Heart right ventricle (tissue), 16 donors: ENCODE measurements around the gene RNF114. TPM values are rescaled to one million over a fixed set of nuclear protein-coding genes. Genes with fewer than 3 reads are reported as not detected.
A peak's percentile ranks its signal among the peaks of the same experiment; 100 is the strongest.
"Not testable (repeated sequence)": the region's sequence is repeated elsewhere in the genome, so short reads cannot be mapped to it uniquely, and the experiment has no call there.

Experiments
- ATAC-seq, 8 donors: fragments of 200-7000 bp; cut with Tn5 transposase; one replicate each; pipeline ENCODE4 v1.9.1; 2020; ENCODE audit warnings: mild to moderate bottlenecking in 8 of 8, moderate library complexity in 8 of 8, moderate number of reproducible peaks in 1 of 8
- DNase-seq, 2 donors: peaks; one replicate each; pipeline ENCODE4 v3.0.0-alpha.2; 2020
- H3K27ac ChIP-seq, 10 donors: fragments of 200-600 bp; sonication (generic) in 2 of 10; one replicate each; pipeline versions ENCODE4 v1.5.0 to v1.8.0; 2020 to 2022; ENCODE audit warnings: mild to moderate bottlenecking in 3 of 10
- H3K27me3 ChIP-seq, 7 donors: fragments of 200-600 bp; one replicate each; pipeline ENCODE4 v1.8.0; 2021 to 2022; ENCODE audit warnings: mild to moderate bottlenecking in 2 of 7
- H3K36me3 ChIP-seq, 9 donors: fragments of 200-600 bp; sonication (generic) in 1 of 9; one replicate each; pipeline versions ENCODE4 v1.5.0 to v1.8.0; 2020 to 2022; ENCODE audit warnings: mild to moderate bottlenecking in 2 of 9
- H3K4me1 ChIP-seq, 9 donors: fragments of 200-600 bp; sonication (generic) in 1 of 9; one replicate each; pipeline versions ENCODE4 v1.5.0 to v1.8.0; 2020 to 2022; ENCODE audit warnings: mild to moderate bottlenecking in 4 of 9
- H3K4me3 ChIP-seq, 10 donors: fragments of 200-600 bp; sonication (generic) in 2 of 10; one replicate each; pipeline versions ENCODE4 v1.5.0 to v1.8.0; 2020 to 2022; ENCODE audit warnings: mild to moderate bottlenecking in 7 of 10, moderate library complexity in 2 of 10
- H3K9me3 ChIP-seq, 11 donors: fragments of 200-600 bp in 10 of 11; sonication (generic) in 2 of 11; one replicate each; pipeline versions ENCODE4 v1.5.0 to v1.8.0; 2013 to 2022; ENCODE audit warnings: mild to moderate bottlenecking in 2 of 11, control low read depth in 1 of 11, moderate library complexity in 1 of 11
- WGBS, 2 donors: extraction: QIAGEN DNeasy Blood & Tissue Kit; methylation state at CpG; one replicate each; pipeline ENCODE4 v1.1.7; 2013; ENCODE audit warnings: inconsistent platforms in 1 of 2; 5-methylcytosine and 5-hydroxymethylcytosine counted together
- intact Hi-C, 10 donors: fragments of 100-400 bp; cut with DNase I; formaldehyde crosslinking; loops; one replicate each; pipeline versions ENCODE4 v1.11.1 to v1.14.2; 2022
- polyA plus RNA-seq, 2 donors: library from polyadenylated mRNA; stranded (reverse); fragments of 200-250 nt; gene quantifications; one replicate each; pipeline ENCODE4 v1.2.3, GENCODE V29; 2013
- total RNA-seq, 10 donors: library from RNA; stranded (reverse); fragmentation: NEBNext Ultra II Directional in 3 of 10; extraction: Animal tissue kit (Norgen Biotek cat#: 25700) in 3 of 10; gene quantifications; one replicate each; pipeline versions ENCODE4 v1.2.1 to v1.2.4, GENCODE V29; 2021 to 2023
- TF ChIP-seq, protein P1 (sequence below), 9 donors: fragments of 200-600 bp; sonication (generic) in 2 of 9; IDR thresholded peaks; one replicate each; pipeline versions ENCODE4 v1.5.0 to v1.8.0; 2021 to 2022; ENCODE audit warnings: antibody characterized with exemption in 9 of 9, mild to moderate bottlenecking in 5 of 9, moderate library complexity in 1 of 9
- donor health status: Arrhythmogenic right ventricular cardiomyopathy.
- donor health status: ischemic (EF 13 %, LVEDD 7.1; RV severe dilation, severe dysfunction).
- donor health status: healthy with polysubstance abuse.
- donor health status: DM: no; HTN: yes; CAD: no.
- donor health status: DM: no; HTN: no; CAD: no.
- donor health status: ischemic (EF 25% LVEDD 6.9; RV normal size, moderate dysfunction).
- donor health status: ischemic (EF 25% LVEDD 5.7; RV mildly dilated, moderate dysfunction).
- donor health status: healthy.
- donor health status: DM: yes; HTN: yes; CAD: no.
- donor health status: Ischemic cardiomyopathy.
- donor health status: ischemic (EF 35%, LVEDD 5.7; RV mildly dilated, moderate dysfunction).
- donor health status: nonischemic (EF 11% LVEDD 7.7; RV severe dilation, severe dysfunction).
- donor health status: DM: yes; HTN: yes; CAD: no.
- donor health status: PGD.
- donor health status: ischemic (EF 29% LVEDD 5.4; RV normal size, mild dysfunction).
- donor health status: nonischemic (EF 23%, LVEDD 6.1; RV moderate dilation, normal function).

The RNF114 gene
- total and polyA plus RNA-seq, 12 donors: 41.5 to 60.3 (median 50.6) TPM

DNA sequence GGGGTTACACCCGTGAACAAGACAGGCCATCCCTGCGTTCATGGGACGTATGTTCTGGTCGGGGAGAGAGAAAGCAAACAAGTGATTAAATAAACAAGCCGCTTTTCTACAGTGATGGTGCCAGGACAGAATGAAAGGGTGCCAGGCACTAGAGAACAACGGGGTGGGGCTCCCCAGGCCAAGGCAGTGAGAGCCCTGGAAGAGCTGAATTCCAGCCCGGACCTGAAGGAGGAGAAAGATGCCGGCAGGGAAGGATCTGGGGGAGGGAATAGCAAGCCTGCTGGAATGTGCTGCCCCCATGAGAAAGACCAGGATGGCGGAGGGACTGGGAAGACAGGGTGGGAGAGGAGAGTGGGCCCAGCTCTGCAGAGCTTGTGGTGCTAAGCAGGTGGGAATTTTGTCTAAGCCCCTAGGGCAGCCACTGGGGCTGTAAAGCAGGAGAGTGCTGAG, 54.1 kb downstream of the RNF114 start:
- Histone ChIP-seq H3K27me3 (no peaks in the 10 kb centered on the region), H3K4me3 (no peak overlapping the region), H3K4me1 (peaks cover 12 to 73% (median 65%) of the 10 kb centered on the region in 9 donors), H3K9me3 (no peaks in the 10 kb centered on the region), H3K36me3 (peaks cover 0 to 30% (median 0%) of the 10 kb centered on the region in 9 donors), H3K27ac (peak overlapping the region in 9 of 10 donors; percentile 64 to 90 (median 78))
- intact Hi-C loops: no loop called here
- ATAC-seq: peak in 1 of 8 donors; percentile 8
- WGBS, 2 donors: 54 to 66% methylated on average over 9 of the region's 9 CpGs
- TF ChIP-seq, protein P1, sequence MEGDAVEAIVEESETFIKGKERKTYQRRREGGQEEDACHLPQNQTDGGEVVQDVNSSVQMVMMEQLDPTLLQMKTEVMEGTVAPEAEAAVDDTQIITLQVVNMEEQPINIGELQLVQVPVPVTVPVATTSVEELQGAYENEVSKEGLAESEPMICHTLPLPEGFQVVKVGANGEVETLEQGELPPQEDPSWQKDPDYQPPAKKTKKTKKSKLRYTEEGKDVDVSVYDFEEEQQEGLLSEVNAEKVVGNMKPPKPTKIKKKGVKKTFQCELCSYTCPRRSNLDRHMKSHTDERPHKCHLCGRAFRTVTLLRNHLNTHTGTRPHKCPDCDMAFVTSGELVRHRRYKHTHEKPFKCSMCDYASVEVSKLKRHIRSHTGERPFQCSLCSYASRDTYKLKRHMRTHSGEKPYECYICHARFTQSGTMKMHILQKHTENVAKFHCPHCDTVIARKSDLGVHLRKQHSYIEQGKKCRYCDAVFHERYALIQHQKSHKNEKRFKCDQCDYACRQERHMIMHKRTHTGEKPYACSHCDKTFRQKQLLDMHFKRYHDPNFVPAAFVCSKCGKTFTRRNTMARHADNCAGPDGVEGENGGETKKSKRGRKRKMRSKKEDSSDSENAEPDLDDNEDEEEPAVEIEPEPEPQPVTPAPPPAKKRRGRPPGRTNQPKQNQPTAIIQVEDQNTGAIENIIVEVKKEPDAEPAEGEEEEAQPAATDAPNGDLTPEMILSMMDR (IDR thresholded peaks at IDR 0.05): no peak
- no peak for DNase-seq

DNA sequence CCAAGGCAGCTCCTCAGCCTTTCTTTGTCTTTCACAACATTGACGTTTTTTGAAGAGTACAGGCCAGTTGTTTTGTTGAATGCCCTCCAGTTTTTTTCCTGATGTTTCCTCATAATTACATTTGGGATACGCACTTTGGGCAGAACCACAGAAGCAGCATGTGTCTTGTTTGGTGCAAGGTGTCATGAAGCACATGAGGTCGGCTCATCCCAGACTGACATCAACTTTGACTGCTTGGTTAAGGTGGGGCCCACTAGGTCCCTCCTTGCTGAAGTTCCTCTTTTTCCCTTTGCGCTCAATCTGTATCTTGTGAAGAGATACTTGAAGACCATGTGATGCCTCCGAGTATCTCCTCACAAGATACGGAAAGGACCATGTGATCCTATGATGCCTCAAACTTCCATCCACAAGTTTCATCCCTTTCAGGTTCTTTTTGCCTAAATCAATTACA, 57.1 kb downstream of the RNF114 start:
- Histone ChIP-seq H3K27ac (peak overlapping the region in 6 of 10 donors; percentile 10 to 64 (median 25)), H3K4me1 (peaks cover 9 to 42% (median 38%) of the 10 kb centered on the region in 9 donors), H3K27me3 (no peaks in the 10 kb centered on the region), H3K9me3 (no peaks in the 10 kb centered on the region), H3K36me3 (peaks cover 0 to 6% (median 0%) of the 10 kb centered on the region in 9 donors), H3K4me3 (no peak overlapping the region)
- no peak for ATAC-seq
- TF ChIP-seq, protein P1 (IDR thresholded peaks at IDR 0.05): no peak
- no peak for DNase-seq
- WGBS, 2 donors: 78 to 80% methylated on average over 6 of the region's 6 CpGs
- intact Hi-C loops: no loop called here

DNA sequence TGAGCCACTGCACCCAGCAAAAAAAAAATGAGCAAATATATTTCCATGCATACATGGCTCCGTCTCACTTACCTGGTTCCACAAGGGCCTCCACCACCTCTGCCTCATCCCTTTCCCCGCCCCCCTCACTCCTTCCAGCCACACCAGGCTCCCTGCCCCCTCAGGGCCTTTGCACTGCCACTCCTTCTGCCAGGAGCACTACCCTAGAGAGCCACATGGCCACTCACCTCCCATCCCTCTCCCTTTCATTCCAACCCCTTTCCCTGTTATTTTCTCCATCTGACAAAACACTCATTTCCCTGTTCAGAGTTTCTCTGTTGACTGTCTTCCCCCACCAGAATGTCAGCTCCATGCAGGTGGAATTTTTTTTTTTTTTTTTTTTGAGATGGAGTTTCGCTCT, 59.4 kb downstream of the RNF114 start:
- Histone ChIP-seq H3K27me3 (no peaks in the 10 kb centered on the region), H3K36me3 (no peaks in the 10 kb centered on the region), H3K27ac (no peak overlapping the region), H3K4me1 (peaks cover 0 to 20% (median 15%) of the 10 kb centered on the region in 9 donors), H3K9me3 (no peaks in the 10 kb centered on the region), H3K4me3 (no peak overlapping the region)
- 95 to 100% methylated on average over 3 of the region's 3 CpGs for WGBS, 2 donors
- TF ChIP-seq, protein P1 (IDR thresholded peaks at IDR 0.05): no peak
- intact Hi-C loops: no loop called here
- DNase-seq (no peak), ATAC-seq (no peak)

DNA sequence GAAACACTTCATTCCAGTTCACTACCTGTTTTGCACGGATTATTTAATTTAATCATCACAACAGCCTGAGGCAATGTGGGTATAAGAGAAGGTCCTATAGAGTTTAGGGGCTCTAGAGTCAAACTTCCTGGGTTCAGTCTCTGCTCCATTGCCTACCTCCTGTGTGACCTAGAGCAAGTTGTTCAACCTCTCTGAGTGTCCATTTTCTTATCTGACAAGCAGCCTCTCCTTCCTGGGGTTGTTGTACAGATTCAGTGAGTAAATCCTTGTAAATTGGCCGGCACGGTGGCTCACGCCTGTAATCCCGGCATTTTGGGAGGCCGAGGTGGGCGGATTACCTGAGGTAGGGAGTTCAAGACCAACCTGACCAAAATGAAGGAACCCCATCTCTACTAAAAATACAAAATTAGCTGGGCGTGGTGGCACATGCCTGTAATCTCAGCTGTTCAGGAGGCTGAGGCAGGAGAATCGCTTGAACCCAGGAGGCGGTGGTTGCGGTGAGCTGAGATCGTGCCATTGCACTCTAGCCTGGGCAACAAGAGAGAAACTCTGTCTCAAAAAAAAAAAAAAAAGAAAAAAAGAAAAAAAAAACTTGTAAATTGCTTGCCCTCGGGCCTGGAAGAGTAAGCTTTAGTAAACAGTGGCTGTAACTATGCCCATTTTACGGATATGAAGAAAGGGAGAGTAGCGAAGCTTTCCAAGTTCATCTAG, 62.4 kb downstream of the RNF114 start:
- peaks cover 0 to 28% (median 17%) of the 10 kb centered on the region in 9 donors for H3K4me1 ChIP-seq
- H3K9me3 ChIP-seq, intact Hi-C loops, H3K4me3 ChIP-seq, H3K27ac ChIP-seq, H3K27me3 ChIP-seq, H3K36me3 ChIP-seq, DNase-seq, ATAC-seq: not testable (repeated sequence)
- WGBS, 2 donors: 89 to 94% methylated on average over 15 of the region's 15 CpGs

DNA sequence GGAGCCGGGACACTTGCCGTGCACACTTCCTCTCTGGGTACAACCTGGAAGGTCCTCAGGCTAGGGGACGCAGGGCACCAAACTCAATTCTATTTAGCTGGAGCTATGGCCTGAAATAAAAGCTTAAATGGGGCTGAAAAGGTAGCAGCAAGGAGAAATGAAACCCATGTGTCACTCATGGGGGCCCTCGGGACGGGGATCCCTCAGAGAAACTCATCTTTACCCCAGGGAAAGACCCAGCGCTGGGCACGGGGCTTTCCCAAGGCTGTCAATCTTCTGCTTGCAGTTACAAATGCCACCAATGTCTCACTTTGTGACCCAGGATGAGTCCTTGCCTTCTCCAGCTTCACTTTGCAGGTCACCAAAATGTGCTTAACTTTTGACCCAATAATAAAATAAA, 63.1 kb downstream of the RNF114 start:
- peaks cover 0 to 28% (median 15%) of the 10 kb centered on the region in 9 donors for H3K4me1 ChIP-seq
- no peaks in the 10 kb centered on the region for H3K27me3 ChIP-seq
- TF ChIP-seq, protein P1 (IDR thresholded peaks at IDR 0.05): no peak
- whole genome bisulfite sequencing, 2 donors: 75 to 80% methylated on average over 7 of the region's 7 CpGs
- no peak overlapping the region for H3K4me3 ChIP-seq
- no peaks in the 10 kb centered on the region for H3K36me3 ChIP-seq
- intact Hi-C loops: no loop called here
- H3K27ac ChIP-seq: no peak overlapping the region
- no peak for ATAC-seq
- DNase-seq: no peak
- H3K9me3 ChIP-seq: no peaks in the 10 kb centered on the region

DNA sequence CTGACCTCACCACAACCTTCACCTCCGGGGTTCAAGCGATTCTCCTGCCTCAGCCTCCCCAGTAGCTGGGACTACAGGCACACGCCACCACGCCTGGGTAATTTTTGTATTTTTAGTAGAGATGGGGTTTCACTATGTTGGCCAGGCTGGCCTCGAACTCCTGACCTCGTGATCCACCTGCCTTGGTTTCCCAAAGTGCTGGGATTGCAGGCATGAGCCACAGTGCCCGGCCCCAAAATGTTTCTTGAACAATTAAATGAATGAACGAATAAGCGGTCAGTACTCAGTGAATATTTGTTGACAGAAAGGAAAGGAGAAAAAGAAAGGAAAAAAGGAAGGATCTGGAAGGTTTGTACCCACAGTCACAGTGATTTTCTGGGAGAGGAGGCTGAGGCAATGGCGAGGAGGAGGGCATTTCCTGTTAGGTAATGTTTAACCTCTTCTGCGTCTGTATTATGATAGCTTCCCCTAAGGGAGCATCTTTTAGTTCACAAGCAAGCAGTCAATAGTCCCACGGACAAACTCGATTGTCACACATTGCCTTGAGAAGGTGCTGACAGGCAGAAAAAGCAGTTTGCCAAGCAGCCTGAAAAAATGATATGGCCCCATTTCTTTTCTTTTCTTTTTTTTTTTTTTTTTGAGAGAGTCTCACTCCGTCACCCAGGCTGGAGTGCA, 64.5 kb downstream of the RNF114 start:
- intact Hi-C loops, DNase-seq, H3K9me3 ChIP-seq, H3K27ac ChIP-seq, H3K36me3 ChIP-seq, H3K4me3 ChIP-seq, H3K27me3 ChIP-seq, ATAC-seq: not testable (repeated sequence)
- WGBS, 2 donors: 78 to 79% methylated on average over 14 of the region's 14 CpGs
- peaks cover 0 to 41% (median 25%) of the 10 kb centered on the region in 9 donors for H3K4me1 ChIP-seq
